GM21619 (cell line): ENCODE measurements around the gene ADORA1.

Experiments
- ATAC-seq: cut with Tn5 transposase; IDR thresholded peaks from one replicate; pipeline ENCODE4 v1.9.1; 2021; ENCODE audit not compliant: unreplicated experiment

ADORA1 gene

DNA sequence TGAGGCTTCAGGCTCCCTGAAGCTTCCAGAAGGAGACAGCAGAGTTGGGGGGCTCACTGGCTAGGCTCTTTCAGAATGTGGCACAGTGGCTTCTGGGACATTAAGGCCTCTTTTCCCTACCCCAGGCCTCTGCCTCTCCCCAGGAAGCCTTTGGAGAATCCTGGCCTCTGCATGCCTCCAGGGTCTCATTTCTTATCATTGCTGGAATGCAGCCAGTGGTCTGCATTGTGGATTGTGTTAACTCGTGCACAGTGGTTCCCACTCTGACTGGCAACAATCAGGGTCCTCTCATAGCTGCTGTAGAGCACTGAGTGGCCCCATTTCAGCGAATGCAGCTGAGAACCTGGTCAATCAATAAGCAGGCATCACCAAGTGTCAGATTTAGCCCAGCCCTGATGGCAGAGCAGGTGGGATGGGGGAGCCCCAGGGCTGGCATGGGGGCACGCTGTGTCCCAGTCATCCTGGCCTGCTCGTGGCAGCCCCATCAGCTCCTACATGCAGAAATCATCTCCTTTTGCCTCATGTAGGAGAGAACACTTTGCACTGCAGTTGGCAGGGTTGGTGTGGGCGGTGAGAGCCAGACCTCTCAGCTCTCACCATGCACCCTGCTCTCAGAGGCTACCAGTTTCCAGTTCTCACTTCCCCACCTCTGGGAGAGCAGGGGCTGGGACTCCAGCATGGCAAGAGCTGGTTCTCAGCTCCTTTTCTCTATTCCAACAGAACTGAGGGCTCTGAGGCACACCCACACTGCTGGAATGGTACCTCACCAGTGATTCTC lies 13.4 kb downstream of the ADORA1 start:
- no peak for ATAC-seq

DNA sequence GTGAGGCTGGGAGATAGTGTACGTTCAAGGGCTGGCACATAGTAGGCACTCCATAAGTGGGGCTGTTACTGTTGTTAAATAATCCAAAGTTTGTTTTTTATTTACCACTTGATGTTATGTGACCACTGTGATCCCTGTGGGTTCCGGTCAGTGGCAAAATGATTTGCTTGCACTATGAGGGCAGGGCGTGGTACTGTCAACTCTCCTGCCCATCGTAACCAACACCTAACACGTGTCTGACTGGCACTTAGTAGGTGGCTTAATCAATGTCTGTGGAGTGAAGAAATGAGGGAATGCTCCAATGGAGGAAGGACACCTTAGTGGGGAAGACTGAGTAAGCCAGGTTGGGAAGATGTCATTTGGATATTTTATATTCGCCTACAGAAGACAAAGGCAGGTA lies 14.6 kb downstream of the ADORA1 start:
- ATAC-seq = no peak

DNA sequence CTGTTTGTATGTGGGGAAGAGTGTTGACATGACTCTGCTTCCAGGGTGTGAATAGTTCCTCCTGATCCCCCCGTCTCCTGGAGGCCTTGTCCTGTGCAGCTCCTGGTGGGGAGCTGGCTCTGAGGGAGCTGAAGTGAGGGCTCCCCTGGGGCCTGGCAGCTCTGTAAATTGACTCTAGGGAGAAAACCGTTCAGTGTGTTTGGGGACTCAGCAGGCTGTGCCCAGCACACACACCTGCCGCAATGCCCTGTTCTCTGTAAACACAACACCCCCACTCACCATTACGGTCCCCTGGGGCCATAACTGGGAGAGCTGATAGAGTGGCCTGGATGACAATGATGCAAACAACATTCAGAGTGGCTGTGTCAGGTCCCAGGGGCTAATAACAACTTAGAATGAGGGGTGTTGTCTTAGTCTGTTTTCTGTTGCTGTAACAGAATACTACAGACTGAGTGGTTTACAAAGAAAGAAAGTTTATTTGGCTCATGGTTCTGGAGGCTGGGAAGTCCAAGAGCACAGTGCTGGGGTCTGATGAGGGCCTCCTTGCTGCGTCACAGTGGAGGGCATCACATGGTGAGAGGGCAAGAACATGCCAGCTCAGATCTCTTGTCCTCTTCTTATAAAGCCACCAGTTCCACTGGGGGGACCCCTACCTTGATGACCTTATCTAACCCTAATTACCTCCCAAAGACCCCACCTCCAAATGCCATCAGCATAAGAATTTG lies 15.3 kb downstream of the ADORA1 start:
- ATAC-seq = no peak

DNA sequence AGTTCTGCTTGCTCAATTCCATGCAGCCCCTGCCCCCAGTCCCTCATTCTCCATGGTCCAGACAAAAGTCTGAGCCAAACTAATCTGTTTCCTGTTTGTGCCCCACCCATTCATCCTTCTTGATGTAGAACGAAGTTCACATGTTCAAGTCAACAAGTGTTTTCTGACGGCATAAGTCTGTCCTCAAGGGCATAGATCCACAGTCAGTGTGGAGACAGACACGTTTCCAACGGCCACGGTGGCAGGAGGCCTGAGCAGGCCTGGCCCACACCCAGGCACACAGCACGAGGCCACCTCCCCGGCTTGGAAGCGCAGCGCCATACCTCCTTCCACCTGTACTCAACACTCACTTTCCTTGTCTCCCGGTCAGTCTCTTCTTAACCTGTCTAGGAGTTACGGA lies 16.1 kb downstream of the ADORA1 start:
- no peak for ATAC-seq

DNA sequence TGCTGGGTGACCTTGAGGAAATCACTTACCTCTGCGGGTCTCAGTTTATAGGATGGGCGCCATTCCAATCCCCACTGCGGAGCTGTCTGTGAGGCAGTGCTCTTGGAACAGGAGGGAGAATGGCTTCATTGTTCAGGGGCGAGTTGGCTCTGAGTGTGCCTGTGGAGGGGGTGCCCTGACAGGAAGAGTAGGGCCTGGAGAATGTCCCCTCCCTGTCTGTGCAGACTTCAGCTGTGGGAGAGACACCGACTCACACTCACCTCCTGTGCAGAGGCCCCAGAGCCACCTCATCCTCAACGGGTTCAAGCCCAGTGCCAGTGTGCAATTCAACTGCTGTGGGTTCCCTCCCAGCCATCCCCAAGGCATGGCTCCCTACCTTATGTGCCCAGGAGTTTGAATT lies 17.1 kb downstream of the ADORA1 start:
- no peak for ATAC-seq

DNA sequence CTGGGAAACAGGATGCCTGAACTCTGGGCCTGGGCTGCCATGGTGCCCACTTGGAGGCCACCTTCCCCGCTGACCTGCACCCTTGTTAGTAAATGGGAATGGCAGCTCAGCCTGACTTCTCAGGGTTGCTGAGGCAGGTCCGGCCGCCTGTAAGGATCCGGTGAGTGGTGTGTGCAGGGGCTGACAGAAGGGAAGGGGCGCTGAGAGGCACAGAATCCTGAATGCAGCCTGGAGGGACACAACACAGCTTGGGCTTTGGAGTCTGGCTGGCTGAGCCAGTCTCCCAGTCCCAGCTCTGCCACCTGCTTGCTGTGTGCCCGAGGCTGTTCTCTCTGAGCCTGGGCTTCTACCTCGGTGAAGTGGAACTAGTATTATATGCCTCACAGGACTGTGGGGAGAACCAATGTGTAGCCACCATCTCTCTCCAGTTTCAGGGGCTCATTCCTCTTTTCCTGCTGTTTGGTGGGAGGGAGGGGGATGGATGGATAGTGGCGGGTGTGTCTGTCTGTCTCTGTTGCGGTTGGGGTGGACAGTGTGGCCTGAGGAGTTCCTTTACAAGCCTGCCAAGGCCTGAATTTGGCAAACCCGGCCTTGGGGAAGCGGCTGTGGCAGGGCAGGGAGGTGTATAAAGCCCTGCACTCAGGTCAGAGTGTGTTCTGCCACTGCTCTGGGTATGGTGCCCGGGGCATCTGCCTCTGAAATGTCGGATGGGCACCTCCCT lies 18.0 kb downstream of the ADORA1 start:
- ATAC-seq = no peak

DNA sequence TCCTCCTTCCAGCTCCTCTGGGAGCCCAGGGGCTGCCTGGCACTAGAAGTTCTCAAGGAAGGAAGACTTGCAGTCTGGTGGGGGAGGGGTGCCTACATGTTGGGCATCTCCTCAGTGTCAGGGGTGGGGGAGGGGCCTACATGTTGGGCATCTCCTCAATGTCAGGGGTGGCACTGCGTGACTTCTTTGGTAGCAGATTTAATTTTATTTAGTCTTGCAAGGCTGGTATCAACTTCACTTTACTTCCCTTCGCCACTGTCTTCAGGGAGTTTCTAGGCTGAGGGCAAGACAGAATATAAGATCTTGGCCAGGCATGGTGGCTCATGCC lies 18.5 kb downstream of the ADORA1 start:
- ATAC-seq = no peak

DNA sequence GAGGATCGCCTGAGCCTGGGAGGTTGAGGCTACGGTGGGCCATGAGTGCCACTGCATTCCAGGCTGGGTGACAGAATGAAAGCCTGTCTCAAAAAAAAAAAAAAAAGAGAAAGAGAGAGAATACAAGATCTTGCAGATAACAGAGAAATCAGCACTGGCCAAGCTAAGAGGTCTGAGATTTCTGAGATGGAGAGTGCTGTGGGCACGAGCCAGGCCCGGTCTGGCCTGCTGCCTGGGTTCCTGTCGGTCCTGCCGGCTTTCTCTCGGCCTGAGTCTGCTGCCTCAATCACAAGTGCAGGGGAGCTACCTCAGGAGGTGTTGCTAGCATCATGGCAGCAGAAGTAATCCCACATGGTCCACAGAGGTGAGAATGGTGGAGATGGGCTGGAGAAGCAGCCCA lies 19.0 kb downstream of the ADORA1 start:
- ATAC-seq = no peak

DNA sequence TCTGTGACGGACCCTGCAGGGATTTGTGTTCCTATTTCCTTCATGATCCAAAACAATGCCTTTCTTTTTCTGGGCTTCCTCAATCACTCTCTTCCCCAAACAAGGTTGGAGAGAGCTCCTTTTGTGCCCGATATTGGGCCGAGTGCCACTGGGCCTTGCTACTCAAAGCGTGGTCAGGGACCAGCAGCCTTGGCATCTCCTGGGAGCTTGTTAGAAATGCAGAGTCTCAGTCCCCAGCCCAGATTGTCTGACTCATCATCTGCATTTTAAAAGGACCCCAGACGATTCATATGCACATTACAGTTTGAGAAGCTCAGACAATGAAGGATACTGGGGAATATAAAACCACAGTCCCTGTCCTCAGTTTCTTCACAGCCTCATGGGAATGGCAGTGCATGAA lies 19.9 kb downstream of the ADORA1 start:
- no peak for ATAC-seq

DNA sequence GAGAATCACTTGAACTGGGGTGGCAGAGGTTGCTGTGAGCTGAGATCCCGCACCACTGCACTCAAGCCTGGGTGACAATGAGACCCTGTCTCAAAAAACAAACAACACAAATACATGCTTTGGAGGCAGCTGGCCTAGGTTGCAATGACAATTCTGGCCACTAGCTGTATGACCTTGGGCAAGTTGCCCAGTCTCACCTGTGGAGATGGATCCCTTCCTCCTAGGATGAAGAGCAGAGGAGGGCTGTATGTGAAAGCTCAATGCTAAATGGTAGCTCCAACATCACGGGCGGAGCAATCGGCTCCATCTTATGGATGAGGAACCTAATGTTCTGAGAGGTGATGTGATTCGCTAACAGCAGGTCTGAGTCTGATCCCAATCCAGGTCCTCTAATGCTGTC lies 20.6 kb downstream of the ADORA1 start:
- no peak for ATAC-seq

DNA sequence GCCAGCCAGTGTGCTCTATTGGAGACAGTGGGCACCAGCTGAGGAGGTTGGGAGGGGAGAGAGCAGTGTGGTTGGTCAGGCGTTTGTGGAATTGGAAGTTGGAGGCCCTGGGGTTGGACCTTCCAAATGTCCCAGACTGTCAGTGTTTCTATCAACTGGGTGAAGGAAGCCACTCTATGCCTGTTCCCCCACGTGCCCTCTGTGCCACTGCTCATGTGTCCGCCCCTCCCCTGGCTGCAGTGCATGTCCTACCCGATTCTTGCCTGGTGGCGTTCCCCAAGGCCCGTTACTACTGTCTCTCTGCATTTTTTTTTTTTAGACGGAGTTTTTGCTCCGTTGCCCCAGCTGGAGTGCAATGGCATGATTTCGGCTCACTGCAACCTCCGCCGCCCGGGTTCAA lies 21.1 kb downstream of the ADORA1 start:
- no peak for ATAC-seq

DNA sequence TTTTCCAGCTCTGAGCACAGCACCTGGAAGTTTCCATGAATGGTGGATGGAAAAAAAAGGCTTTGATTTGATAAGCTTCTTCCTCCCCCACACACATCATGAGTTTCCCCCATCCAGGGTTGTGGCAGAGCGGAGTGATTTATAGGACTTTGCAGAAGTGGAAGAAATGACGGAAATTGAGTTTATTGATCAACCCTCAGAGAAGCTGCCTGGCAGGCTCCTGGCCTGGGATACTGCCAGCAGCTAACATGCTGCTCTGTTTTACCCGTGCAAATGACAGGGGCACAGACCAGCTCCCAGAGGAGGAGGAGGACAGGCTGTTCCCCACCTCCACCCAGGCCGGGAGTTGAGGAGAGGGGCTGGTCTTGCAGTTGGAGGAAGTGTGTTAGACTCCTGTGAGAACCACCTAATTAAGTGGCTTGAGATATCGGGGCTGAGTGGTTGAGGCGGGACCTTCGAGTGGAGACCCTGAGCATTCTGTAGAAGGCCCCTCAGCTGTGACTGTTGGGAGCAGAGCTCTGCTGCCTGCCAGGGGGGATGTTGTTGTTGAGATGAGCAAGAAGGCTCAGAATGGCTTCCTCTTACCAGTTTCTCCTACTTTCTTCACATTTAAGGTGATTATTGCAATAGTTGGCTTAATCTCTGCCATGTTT lies 21.8 kb downstream of the ADORA1 start:
- no peak for ATAC-seq

DNA sequence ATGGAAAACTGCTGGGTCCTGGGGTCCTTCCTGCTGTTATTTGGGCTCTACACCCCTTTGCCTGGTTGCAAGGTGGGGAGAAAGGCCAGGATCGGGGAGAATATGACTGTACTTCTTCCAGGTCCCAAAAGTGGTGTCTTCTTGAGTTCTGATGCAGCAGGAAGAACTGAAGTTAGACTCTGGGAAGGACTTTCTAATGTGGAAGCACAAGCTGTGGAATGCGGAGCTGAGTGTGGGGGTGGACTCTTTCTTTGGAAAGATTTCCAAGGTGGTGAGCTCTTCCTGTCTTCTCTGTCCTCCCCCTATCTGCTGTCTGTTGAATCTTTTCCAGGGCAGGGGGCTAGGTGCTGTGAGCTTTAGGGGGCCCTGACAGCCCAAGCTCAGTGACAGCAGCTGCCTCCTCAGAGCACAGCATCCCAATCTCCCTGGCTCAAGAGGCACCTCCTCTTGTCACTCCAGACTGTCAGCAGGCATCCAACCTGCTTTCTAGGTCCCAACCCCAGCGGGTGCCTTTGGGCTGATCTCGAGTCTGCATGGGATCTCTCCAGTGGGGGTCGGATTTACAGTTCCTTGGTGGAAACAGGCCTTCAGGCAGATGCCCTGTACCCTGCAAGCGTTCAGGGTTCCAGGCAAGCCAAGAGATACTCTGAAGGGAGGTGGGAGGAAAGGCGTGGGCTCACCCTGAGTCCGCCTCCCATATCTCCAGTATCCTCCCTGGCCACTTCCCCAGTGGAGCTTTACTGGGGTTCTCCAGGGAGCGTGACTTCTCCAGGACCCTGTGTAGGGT lies 23.2 kb downstream of the ADORA1 start:
- no peak for ATAC-seq

DNA sequence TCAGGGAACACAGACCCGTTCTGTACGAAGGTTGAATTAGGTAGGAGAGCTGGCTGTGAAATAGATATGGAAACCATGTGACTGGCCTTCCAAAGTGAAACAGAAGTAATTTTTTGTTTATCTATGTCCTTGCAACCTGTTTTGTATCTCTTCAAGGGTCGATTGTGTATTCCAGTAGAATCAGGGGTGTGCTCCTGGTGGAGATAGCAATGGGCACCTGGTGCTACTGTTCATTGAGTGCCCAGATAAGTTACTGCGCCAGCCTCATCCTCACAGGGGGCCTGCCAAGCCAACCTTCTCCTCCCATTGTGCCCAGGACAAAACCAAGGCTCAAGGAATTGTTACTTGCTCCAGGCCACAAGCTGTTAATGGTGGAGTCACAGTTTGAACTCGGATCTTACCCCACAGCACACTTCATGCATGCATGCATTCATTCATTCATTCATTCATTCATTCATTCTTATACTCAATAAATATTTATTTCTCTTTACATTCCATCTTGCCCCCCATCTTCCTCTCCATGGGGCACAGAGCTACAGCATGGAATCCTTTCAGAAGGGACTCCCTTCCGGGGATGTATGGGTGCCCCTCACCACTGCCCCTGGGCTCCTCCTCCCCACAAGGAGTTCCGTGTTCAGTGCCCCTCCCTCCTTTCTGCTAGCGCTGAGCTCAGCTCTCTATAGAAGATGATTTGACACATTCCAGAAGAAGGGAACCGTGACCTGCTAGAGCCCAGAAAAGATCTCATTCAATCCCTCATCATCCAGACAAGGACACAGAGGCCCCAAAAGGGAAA lies 24.0 kb downstream of the ADORA1 start:
- no peak for ATAC-seq

DNA sequence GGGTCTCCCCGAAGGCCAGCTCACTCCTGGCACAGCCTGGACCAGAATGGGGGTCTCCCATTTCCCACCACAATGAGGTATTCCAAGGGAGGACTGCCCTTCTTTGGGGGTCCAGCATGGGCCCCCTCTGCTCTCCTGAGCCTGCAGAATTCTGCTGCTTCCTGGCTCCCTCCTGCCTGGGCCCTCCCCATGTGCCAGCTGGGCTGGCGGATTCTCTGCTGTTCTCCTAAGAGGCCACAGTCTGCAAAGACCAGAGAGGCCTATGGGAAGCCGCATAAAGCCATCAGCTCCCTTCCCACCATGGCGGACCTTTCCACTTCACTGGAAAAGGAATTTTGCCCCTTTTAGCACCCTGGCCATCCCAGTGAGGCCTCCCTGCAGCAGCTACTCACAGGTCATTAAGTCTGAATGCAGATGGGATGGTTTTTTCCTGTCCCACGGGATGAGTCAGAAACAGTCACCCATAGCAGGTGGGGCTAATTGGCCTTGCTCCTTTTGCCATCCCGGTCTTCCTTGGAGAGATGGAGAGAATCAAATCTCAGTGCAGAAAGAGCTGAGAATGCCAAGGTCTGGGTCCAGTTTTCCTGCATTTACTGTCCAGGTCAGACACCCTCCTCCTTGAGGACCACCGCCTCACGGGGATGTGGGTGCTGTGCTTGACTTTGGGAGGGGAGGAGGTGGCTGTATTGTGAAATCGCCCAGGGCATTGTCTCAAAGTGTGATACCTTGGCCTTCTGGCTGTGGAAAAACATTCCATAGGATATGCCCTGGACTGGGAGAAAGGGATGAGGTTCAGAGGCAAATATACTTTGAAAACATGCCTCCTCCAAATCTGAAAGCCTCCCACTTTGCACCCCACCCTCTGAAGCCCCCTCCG lies 24.9 kb downstream of the ADORA1 start:
- ATAC-seq = no peak

DNA sequence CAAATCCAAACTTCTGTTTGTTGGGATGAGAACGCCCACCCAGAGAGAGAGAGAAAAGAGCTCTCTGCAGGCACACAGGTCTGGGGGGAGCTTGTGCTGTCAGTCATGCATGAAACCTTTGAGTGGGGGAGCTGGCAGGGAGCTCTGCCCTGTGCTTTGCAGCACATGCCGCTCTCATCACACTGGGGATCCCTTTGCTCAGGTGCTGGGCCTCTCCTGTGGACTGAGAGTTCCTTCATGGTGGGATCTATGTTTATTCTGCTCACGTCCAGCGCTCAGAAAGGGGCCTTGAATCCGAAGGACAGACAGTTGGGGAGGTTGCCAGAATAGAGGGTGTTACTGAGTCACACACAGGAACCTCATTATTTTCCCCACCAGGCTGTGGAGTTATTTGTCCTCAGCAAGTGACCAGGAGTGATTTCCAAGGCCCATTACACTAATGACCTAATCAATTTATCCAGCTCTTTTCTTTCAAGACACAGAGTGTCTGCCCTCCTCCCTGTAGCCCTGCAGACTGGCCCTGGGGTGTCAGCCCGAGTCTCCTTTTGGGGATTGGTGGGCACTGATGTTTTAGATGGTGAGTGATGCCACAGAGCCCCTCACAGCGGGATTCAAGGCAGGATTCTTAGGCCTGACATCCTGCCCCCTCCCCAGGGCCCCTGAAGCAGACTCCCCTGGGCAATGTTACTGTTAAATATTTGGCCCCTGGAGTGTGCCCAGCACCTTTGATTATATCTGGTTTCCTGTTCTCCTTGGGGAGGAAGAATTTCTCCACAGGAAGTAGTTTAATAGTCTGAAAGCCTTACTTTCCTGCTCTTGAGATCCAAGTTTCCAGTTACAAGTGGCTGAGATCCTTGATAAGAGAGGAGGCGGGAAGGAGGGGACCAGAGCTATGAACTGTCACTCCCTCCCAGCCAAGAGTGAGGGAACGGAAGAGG lies 25.8 kb downstream of the ADORA1 start:
- ATAC-seq = no peak

DNA sequence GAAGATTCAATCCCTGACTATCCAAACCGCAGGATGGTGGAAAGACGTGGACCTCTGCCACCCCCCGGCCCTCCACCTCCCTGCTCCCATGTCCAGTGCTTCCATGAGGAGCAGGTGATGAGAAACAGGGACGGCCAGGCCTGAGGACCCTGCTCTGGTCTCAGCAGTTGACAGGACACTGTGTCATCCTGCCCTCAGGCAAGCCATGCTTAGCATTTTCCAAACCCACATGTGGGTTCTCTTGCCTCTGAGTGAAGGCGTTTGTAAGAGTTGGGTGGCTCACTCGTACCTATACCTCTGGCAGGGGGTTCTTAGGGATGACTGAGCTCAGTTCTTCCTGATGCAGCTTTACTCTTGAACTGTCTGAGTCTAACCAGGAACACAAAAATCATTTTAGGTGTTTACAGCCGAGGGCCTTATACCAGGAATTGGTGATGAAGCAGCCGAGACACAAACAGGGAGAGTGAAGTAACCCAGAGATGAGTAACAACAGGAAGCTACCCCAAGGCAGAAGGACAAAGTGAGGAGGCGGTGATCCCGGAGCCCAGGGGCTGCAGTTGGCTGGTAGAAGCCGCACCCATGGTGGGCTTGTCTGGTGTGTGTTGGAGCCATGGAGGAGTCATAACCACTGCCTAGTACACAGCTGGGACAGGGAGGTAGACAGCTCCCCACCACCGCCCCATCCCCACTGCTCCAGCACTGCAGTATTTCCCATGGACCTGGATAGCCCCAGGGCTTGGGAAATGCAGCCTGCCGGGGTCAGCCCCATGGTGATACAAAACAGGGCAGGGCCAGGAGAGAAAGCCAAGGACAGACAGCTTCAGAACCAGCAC lies 26.7 kb downstream of the ADORA1 start:
- ATAC-seq = no peak
